ENCODE data around the gene RAB11FIP3. TPM values are rescaled to one million over a fixed set of nuclear protein-coding genes. Genes with fewer than 3 reads are reported as not detected.
A peak's percentile ranks its signal among the peaks of the same experiment; 100 is the strongest.

The RAB11FIP3 gene
- total RNA-seq, 2 donors from 2014 or later = 21.2 to 23.2 TPM

GRCh38 chr16:554640-555365 is 129.4 kb downstream of the RAB11FIP3 start:
- peak in 1 of 2 donors; percentile 42 for DNase-seq
- intact Hi-C loops (cut with DNase I, micrococcal nuclease) = no loop called here
- ATAC-seq = peak; percentile 62

- DNase-seq (no peak), ATAC-seq (no peak)
- intact Hi-C loops (cut with DNase I, micrococcal nuclease) = no loop called here
Observed at GRCh38 chr16:555528-556473, 130.4 kb downstream of the RAB11FIP3 start.

GRCh38 chr16:556474-557173 is 131.2 kb downstream of the RAB11FIP3 start:
- no peak for DNase-seq
- no peak for ATAC-seq
- intact Hi-C loops (cut with DNase I, micrococcal nuclease) = no loop called here

GRCh38 chr16:557463-558297 is 132.2 kb downstream of the RAB11FIP3 start:
- ATAC-seq = no peak
- intact Hi-C loops (cut with DNase I, micrococcal nuclease) = no loop called here
- DNase-seq = no peak

GRCh38 chr16:558298-559020 is 133.0 kb downstream of the RAB11FIP3 start:
- DNase-seq (no peak), ATAC-seq (peak; percentile 54)
- intact Hi-C loops (cut with DNase I, micrococcal nuclease) = no loop called here

- no peak for DNase-seq
- intact Hi-C loops (cut with DNase I, micrococcal nuclease) = no loop called here
- no peak for ATAC-seq
Observed at GRCh38 chr16:559021-559380, 133.6 kb downstream of the RAB11FIP3 start.

GRCh38 chr16:559411-560203 is 134.2 kb downstream of the RAB11FIP3 start:
- intact Hi-C loops (cut with DNase I, micrococcal nuclease) = no loop called here
- DNase-seq (no peak), ATAC-seq (no peak)

GRCh38 chr16:560204-560700 is 134.8 kb downstream of the RAB11FIP3 start, which contains the start of gene PRR35:
PRR35 (plus strand) TSS chr16:560394; CDS start chr16:563295, 2,901 bp downstream.
- DNase-seq (no peak), ATAC-seq (no peak)
- intact Hi-C loops (cut with DNase I, micrococcal nuclease) = no loop called here

GRCh38 chr16:560701-561412 is 135.4 kb downstream of the RAB11FIP3 start:
- ATAC-seq (no peak), DNase-seq (no peak)
- intact Hi-C loops (cut with DNase I, micrococcal nuclease) = no loop called here

GRCh38 chr16:561413-561794 is 136.0 kb downstream of the RAB11FIP3 start:
- no peak for DNase-seq
- ATAC-seq = no peak
- intact Hi-C loops (cut with DNase I, micrococcal nuclease) = no loop called here

- DNase-seq (no peak), ATAC-seq (no peak)
- intact Hi-C loops (cut with DNase I, micrococcal nuclease) = no loop called here
Observed at GRCh38 chr16:561957-562938, 136.8 kb downstream of the RAB11FIP3 start.

GRCh38 chr16:563072-563644 is 137.7 kb downstream of the RAB11FIP3 start:
- intact Hi-C loops (cut with DNase I, micrococcal nuclease) = no loop called here
- DNase-seq (no peak), ATAC-seq (no peak)

- ATAC-seq (no peak), DNase-seq (no peak)
- intact Hi-C loops (cut with DNase I, micrococcal nuclease) = no loop called here
Observed at GRCh38 chr16:564690-565418, 139.4 kb downstream of the RAB11FIP3 start.

All from left colon (tissue), 2 donors.